Measurements from ENCODE around the gene LRRC59. TPM values are rescaled to one million over a fixed set of nuclear protein-coding genes. Genes with fewer than 3 reads are reported as not detected.
A peak's percentile ranks its signal among the peaks of the same experiment; 100 is the strongest.
"Not testable (repeated sequence)": the region's sequence is repeated elsewhere in the genome, so short reads cannot be mapped to it uniquely, and the experiment has no call there.

LRRC59 gene
- total RNA-seq, 1 donor from 2014 or later, result 116 TPM

GRCh38 chr17:50347117-50347893 is 50.0 kb downstream of the LRRC59 start:
- DNase-seq (ENCODE audit: low read depth in 2 of 2), result no peak

GRCh38 chr17:50346313-50347116 is 50.8 kb downstream of the LRRC59 start:
- peak in 1 of 2 donors; percentile 33 for DNase-seq (ENCODE audit: low read depth in 2 of 2)

GRCh38 chr17:50345432-50346312 is 51.7 kb downstream of the LRRC59 start, which contains the start of gene XYLT2:
TSS of gene XYLT2 (plus strand) at chr17:50346126. CDS start at chr17:50346141, 15 bp downstream.
- peak; percentile 57 to 89 for DNase-seq (ENCODE audit: low read depth in 2 of 2)

- DNase-seq (ENCODE audit: low read depth in 2 of 2), result no peak
Measured at GRCh38 chr17:50344731-50345365, 52.5 kb downstream of the LRRC59 start.

- no peak for DNase-seq (ENCODE audit: low read depth in 2 of 2)
Measured at GRCh38 chr17:50339381-50339780, 57.9 kb downstream of the LRRC59 start.

GRCh38 chr17:50338645-50339044 is 58.7 kb downstream of the LRRC59 start:
- DNase-seq (ENCODE audit: low read depth in 2 of 2), result no peak

GRCh38 chr17:50337956-50338355 is 59.4 kb downstream of the LRRC59 start:
- DNase-seq (ENCODE audit: low read depth in 2 of 2), result no peak

GRCh38 chr17:50333291-50334057 is 63.8 kb downstream of the LRRC59 start:
- not testable (repeated sequence) for DNase-seq (ENCODE audit: low read depth in 2 of 2)

GRCh38 chr17:50332196-50332595 is 65.1 kb downstream of the LRRC59 start:
- no peak for DNase-seq (ENCODE audit: low read depth in 2 of 2)

Other genes with a start within 250 kb of the LRRC59 start
- gene PPP1R9B, start 246.8 kb downstream of the LRRC59 start, total RNA-seq, result 21.3 and 23.6 TPM in 2 replicates
- gene SGCA, start 231.5 kb downstream of the LRRC59 start, total RNA-seq, result not detected in 2 replicates
- under 0.01 and 8.1 TPM in 2 replicates for gene COL1A1, start 195.9 kb downstream of the LRRC59 start, total RNA-seq
- under 0.01 TPM in 1 of 2 replicates, not detected in the other for gene TMEM92, start 123.1 kb downstream of the LRRC59 start, total RNA-seq
- gene XYLT2, start 51.4 kb downstream of the LRRC59 start, total RNA-seq, result 16.6 and 20.2 TPM in 2 replicates
- 48.3 and 59.8 TPM in 2 replicates for gene MRPL27, start 24.3 kb downstream of the LRRC59 start, total RNA-seq
- 1.3 and 2.6 TPM in 2 replicates for gene EME1, start 24.3 kb downstream of the LRRC59 start, total RNA-seq
- gene ACSF2, start 28.7 kb upstream of the LRRC59 start, total RNA-seq, result 5.8 and 7.5 TPM in 2 replicates
- gene CHAD, start 71.4 kb upstream of the LRRC59 start, total RNA-seq, result not detected in 2 replicates
- 12.5 and 16.3 TPM in 2 replicates for gene RSAD1, start 81.3 kb upstream of the LRRC59 start, total RNA-seq
- gene MYCBPAP, start 110.9 kb upstream of the LRRC59 start, total RNA-seq, result 0.13 and 0.26 TPM in 2 replicates
- 0.13 TPM in 1 of 2 replicates, not detected in the other for gene EPN3, start 135.2 kb upstream of the LRRC59 start, total RNA-seq
- gene SPATA20, start 149.7 kb upstream of the LRRC59 start, total RNA-seq, result 37.2 and 42.2 TPM in 2 replicates
- not detected in 2 replicates for gene CACNA1G, start 163.2 kb upstream of the LRRC59 start, total RNA-seq
- gene ABCC3, start 237.4 kb upstream of the LRRC59 start, total RNA-seq, result 0.13 and 0.90 TPM in 2 replicates